ENCODE results near the gene ZNF213. TPM values are rescaled to one million over a fixed set of nuclear protein-coding genes. Genes with fewer than 3 reads are reported as not detected.

The ZNF213 gene
- total RNA-seq, result 4.4 and 7.4 TPM in 2 replicates

DNA sequence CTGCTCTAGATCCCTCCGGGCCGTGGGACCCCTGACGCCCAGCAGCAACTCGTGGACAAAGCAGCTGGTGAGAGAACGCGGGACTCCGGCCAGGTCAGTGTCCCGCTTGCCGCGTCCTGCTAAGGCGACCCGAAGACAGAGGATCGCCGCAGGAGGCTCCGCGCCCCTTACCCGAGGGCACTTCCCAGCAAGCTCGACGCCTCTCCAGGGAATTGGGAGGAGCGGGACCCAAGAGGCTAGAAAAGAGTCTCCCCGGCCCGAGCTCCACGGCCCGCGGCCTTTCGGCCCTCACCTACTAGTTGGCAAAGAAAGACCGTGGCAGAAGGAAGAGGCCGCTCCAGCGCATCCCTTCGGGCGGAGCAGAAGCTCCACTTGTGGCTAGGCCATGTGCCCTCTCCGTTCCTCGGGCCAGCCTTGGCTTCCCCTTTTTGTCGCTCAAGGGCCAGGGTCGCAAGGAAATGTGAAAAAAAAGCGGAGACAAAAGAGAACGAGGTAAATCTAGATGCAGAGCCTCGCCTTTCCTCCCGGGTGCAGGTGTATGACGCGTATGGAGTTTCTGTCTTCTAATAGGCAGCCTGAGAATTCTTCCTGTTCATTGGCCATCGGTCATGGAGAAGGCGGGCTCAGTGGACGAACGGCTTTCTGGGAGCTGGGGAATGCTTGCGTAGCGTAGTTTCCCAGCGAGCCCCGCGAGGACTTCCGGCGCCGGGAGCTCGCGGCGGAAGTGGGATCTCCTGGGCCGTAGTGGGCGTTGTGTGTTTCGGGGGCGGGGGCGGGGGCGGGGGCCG is at the start of gene ZNF213:
TSS of gene ZNF213 (plus strand) at position 692 of the 788 bp plus-strand sequence. CDS start 2,252 bp downstream, outside the sequence.

DNA sequence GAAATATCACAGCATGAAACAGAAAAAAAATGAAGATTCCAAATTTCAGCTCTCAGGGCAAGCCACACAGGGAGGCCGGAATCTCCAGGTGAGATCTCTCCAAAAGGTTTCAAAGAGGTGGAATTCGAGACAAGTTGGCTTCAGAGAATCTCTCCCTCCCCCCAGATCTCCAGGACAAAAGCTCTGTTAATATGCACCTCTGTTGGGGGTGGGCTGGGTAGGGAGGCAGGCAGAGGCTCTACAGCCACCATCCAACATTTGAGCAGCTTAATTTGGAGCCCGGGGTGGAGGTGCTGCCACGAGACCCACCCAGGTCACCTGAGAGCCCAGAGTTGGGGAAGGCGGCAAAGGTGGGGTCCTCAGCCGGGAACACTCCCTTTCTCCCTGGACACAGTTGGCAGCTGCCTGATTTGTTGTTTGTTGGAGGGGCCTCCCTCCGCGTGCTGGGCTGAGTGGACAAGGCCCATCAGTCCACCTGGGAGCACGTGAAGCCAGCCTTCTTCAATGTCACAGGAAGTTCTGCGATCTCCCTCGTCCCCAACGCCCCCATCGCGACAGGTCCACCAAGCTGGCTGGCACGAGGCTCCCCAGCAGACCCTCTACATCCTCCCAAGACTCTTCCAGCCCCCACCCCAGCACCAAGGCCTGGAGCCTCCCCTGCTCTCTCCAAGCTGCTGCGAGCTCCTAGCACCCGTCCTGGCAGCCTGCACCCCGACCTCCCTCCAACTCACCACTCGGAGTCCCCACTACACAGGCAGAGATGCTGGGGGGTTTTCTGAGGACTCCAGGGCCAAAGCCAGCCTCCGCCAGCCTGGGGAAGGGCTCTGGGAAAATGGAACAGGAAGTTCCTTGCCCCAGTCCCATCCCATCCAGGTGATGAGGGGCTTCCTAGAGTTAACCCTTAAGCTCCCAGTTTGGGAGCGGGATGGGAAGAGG is 36.1 kb upstream of the ZNF213 start, which contains the start of gene ZSCAN10:
TSS of gene ZSCAN10 (minus strand) at position 836 of the 936 bp plus-strand sequence. CDS start 6,357 bp downstream, outside the sequence.

DNA sequence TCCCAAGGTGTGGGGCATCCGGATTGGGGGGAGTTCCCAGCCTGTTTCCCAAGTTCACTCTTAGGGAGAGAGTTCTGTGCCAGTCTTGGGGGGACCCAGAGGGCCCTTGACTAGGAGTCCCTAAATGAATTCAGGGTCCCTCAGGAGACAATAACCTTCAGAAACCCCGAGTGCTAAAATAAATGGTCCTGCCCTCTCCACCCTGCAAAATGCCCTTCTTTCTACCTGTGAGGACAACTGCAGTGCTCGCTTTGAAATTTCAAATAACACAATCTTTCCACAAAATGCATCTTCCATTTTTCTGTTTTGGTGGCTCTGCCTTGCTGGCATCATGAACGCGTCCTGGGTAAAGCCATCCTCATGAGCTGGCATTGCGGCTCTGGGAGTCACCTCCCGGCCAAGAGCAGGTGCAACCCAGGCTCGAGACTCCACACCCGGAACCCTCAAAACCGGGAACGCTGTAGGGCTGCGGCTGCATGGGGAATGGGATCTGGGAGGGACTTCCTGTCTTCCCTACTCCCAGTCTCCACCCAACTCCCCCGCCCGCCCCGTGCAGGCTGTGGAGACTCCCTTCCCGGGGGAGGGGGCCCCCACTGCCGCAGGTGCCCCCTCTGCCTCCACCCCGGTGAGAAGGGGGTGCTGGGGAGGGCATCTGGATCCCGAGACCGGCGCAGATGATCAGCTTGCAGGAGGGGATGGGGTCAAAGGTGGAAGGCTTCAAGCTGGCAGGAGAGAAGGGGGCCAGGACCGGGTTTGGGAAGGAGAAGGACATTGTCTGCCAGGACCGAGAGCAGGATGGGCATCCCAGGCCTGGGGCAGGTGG is 22.6 kb upstream of the ZNF213 start, which contains the start of gene ZNF205:
TSS of gene ZNF205 (plus strand) at position 529 of the 823 bp plus-strand sequence. CDS start 845 bp downstream, outside the sequence.

DNA sequence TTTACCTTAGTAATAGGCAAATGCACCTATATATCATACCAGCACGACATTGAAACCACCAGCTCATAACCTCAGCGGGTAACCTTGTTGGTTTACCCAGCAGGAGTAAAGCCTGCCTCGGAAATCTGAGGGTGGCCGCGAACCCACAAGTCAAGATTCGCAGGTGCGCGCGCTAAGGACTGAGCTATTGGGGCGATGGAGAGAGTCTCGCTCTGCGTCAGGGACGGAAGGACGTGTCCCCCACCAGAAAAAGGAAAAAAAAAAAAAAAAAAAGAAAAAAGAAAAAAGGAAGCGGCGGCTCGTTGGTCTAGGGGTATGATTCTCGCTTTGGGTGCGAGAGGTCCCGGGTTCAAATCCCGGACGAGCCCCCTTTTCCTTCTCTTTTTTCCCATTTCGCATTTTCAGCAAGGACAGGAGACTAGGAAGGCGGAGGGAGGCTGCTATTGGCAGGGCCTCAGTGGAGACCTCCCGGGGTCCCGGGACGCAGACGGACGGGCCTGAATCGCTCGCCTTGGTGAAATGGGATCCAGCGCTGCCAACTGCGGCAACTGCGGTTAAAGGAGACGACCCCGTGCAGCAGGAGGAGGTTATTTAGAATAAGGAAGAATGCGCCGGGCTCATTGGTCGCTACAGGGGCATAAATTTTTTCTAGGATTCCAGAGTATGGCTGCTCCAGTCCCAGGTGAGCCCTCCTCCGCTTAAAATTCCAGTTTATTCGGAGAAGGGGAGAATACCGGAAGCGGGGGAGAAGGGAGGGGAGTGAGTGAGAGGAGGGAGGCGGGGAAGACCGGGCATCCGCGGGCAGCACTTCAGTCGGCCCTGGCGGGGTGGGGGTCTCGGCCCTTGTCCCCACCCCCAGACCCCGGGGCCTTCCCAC is 53.2 kb downstream of the ZNF213 start, which contains the start of gene OR1F1:
TSS of gene OR1F1 (plus strand) at position 407 of the 877 bp plus-strand sequence.

Small RNAs within 50 kb of the gene (small RNA-seq; reads per million reads assigned to genes)
- gene RNU1-22P, result not detected

Other genes starting within 250 kb of the ZNF213 start
- gene FLYWCH1, start 223.1 kb upstream of the ZNF213 start, total RNA-seq, result 23.1 and 27.6 TPM in 2 replicates
- gene KREMEN2, start 170.8 kb upstream of the ZNF213 start, total RNA-seq, result not detected in 2 replicates
- gene PAQR4, start 165.7 kb upstream of the ZNF213 start, total RNA-seq, result 6.2 and 13.3 TPM in 2 replicates
- 12.5 and 19.4 TPM in 2 replicates for gene PKMYT1, start 154.6 kb upstream of the ZNF213 start, total RNA-seq
- gene CLDN9, start 122.1 kb upstream of the ZNF213 start, total RNA-seq, result not detected in 2 replicates
- gene CLDN6, start 116.8 kb upstream of the ZNF213 start, total RNA-seq, result not detected in 2 replicates
- gene TNFRSF12A, start 114.7 kb upstream of the ZNF213 start, total RNA-seq, result 85.6 and 172 TPM in 2 replicates
- gene HCFC1R1, start 111.1 kb upstream of the ZNF213 start, total RNA-seq, result 12.5 and 16.2 TPM in 2 replicates
- gene THOC6, start 111.0 kb upstream of the ZNF213 start, total RNA-seq, result 25.0 and 34.0 TPM in 2 replicates
- not detected in 2 replicates for gene BICDL2, start 98.1 kb upstream of the ZNF213 start, total RNA-seq
- under 0.01 and 0.20 TPM in 2 replicates for gene MMP25, start 88.5 kb upstream of the ZNF213 start, total RNA-seq
- gene IL32, start 69.4 kb upstream of the ZNF213 start, total RNA-seq, result 0.59 and 4.4 TPM in 2 replicates
- not detected in 2 replicates for gene ZSCAN10, start 35.7 kb upstream of the ZNF213 start, total RNA-seq
- 15.1 and 17.0 TPM in 2 replicates for gene ZNF205, start 22.4 kb upstream of the ZNF213 start, total RNA-seq
- not detected in 2 replicates for gene OR1F1, start 53.2 kb downstream of the ZNF213 start, total RNA-seq
- gene ZNF200, start 100.1 kb downstream of the ZNF213 start, total RNA-seq, result 5.9 and 10.4 TPM in 2 replicates
- gene MEFV, start 121.6 kb downstream of the ZNF213 start, total RNA-seq, result under 0.01 and 0.20 TPM in 2 replicates
- gene ZNF263, start 148.5 kb downstream of the ZNF213 start, total RNA-seq, result 28.7 and 41.1 TPM in 2 replicates
- 4.0 and 4.3 TPM in 2 replicates for gene TIGD7, start 170.4 kb downstream of the ZNF213 start, total RNA-seq
- 14.0 and 26.2 TPM in 2 replicates for gene ZNF75A, start 170.5 kb downstream of the ZNF213 start, total RNA-seq
- gene OR2C1, start 220.9 kb downstream of the ZNF213 start, total RNA-seq, result 0.20 TPM in 1 of 2 replicates, not detected in the other

Data from subcutaneous preadipocyte (primary cell).